T1000 (cell line): Measurements from ENCODE around the gene COL23A1.

ENCODE experiments used
- DNase-seq: peaks from one replicate; lab custom pipeline; 2025; ENCODE audit warnings: mixed read lengths; lab: John Stamatoyannopoulos, UW

Gene COL23A1

DNA sequence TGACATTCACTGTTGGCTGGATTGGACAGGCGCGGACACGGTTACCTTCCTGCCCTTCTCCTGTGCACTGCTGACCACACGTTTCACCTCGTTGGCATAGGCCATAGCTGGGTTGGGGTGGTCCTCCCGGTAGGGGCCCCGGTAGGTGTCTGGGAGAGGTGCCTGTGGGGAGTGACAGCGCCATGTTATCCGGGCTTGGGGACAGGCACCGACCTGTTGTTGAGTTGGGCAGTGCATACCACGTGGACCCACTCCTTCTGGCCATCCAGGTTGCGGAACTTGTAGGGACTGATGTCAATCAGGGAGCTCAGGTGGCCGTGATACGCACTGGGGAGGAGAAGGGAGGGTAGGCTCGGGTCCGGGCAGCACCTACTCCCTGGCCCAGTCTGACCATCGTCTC, 365.8 kb downstream of the COL23A1 start:
- DNase-seq, result no peak

DNA sequence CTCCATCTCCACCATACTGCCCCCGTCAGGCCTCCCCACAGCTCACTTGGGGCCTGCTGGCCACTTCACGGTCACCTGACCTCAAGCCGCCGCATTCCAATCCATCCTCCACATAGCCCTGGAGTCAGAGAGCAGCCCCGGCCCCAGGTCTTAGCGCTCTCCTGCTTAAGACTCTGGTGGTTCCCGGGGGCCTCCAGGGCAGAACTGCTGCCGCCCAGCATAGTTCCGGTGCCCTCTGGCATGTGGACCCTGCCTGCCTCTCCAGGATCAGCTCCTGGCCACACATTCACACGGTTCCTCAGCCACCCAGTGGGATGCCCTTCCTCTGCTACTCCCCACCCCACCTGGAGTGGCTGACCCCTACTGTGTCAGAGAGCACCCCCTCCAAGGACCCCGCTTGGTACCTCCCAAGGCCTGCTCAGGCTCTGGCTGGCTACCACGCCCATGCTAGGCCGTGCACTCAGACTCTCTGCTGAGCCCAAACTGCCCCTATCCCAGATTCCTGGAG, 366.3 kb downstream of the COL23A1 start:
- DNase-seq, result no peak

DNA sequence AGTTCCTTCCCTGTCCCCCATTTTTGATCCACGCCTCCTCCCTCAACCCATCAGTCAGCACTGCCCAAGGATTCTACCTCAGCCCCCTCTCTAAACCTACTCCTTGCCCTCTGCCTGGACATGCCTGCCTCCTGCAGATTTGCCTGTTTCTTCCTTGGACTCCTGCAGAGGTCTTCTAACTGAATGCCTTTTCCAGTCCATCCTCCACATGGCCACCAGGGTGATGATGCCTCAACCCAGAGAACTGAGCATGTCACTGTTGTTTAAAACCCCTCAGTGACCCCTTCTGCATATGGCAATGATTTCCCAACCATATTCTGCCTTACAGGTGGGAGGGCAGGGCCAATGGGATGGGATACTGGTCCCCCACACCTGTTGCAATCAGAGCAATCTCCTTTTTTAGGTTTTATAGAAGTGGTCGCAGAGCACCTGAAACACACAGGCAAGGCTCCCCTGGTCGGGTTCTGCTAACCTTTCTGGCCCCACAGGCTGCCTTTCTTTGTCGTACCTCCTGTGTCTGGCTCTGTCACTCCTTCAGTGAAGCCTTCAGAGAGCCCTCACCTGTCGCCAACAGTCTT, 366.9 kb downstream of the COL23A1 start:
- DNase-seq, result no peak

DNA sequence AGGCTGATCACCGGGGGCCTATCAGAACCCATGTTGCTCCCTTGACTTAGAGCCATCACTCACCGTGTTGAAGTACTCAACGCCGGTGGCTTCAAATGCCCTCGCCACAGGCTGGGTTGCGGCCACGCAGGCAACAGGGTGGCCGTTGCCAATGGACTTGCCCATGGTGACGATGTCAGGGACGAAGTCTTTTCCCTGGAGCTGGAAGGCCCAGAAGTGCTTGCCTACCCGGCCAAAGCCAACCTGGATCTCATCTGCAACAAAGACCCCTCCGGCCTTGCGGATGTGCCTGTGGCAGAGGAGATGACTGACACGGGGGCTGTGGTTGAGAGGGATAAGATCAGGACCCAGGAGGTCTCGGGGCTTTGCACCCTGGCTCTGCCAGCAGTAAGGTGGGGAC, 367.9 kb downstream of the COL23A1 start:
- no peak for DNase-seq

GRCh38 chr5:178221853-178222252, 368.3 kb downstream of the COL23A1 start:
- no peak for DNase-seq

DNA sequence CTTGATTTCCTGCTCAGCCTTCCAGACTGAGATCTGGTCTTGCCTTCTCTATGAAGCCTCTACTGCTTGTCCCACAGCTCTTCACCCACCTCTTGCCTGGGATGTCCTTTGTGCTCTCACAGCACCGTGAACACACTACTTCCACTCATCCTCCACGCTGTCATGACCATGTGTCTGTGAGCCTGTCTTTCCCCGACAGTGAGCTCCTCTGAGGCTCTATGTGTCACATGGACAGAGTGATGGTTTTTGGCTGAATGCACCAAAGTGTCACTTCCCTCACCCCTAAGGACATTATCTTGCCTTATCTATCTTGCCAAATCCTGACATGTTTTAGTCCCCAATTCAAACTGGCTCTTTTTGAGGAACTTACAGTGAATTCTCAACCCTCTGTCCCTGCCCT, 368.9 kb downstream of the COL23A1 start:
- no peak for DNase-seq

- DNase-seq, result no peak
These were observed 371.4 kb downstream of the COL23A1 start for GRCh38 chr5:178218827-178219226.

GRCh38 chr5:178218237-178218776, 371.9 kb downstream of the COL23A1 start:
- DNase-seq, result no peak

GRCh38 chr5:178216779-178217178, 373.4 kb downstream of the COL23A1 start:
- no peak for DNase-seq

GRCh38 chr5:178216088-178216534, 374.1 kb downstream of the COL23A1 start:
- no peak for DNase-seq

DNA sequence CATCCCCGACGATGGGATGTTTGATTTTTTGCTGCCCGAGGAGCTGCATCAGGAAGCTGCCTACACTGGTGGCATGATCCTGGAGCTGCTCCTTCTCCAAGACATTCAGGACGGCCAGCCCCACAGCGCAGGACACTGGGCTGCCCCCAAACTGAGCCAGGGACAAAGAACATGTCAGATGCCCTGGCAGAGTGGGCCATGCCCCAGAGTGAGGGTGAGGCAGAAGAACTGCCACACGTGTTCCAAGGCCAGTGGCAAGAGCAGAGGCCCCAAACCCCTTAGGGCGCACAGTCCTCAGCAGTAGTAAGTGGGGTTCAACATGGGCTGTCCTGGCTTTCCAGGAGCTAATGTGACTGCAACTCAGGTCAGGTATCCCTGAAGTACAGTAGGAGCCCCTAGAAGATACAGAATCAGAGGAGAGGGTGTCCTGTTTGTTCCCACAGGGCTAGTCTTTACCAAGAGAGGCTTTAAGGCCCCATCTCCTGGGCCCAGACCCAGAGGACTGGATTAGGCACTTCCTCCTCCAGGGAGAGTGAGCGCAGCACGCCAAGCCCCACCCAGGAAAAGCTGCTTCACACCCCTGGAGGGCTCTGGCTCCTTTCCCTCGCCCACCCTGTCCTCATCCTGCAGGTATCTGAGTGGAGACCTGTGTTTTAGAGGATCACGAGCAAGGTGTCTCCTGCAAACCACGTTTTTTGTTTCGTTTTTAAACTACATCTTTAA, 374.8 kb downstream of the COL23A1 start:
- no peak for DNase-seq

- no peak for DNase-seq
These were observed 375.9 kb downstream of the COL23A1 start for GRCh38 chr5:178214160-178214803.

DNA sequence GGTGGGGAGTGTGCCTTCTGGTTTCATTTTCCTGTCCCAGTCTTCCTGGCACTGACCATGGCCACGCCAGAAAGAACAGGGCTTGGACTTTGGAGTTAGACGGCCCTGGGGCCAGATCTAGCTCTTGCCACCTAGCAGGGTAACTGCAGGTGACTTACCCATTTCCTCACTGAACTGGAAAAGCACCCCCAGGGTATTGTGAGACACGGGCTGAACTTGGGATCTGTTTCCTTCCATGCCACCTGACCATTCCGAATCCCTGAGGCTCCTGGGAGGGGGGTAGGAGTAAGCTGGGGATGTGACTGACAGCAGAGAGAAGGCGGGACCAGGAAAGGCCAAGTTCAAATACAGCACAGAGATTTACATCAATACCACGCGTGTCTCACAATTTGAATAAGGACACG, 376.4 kb downstream of the COL23A1 start:
- DNase-seq, result no peak

DNA sequence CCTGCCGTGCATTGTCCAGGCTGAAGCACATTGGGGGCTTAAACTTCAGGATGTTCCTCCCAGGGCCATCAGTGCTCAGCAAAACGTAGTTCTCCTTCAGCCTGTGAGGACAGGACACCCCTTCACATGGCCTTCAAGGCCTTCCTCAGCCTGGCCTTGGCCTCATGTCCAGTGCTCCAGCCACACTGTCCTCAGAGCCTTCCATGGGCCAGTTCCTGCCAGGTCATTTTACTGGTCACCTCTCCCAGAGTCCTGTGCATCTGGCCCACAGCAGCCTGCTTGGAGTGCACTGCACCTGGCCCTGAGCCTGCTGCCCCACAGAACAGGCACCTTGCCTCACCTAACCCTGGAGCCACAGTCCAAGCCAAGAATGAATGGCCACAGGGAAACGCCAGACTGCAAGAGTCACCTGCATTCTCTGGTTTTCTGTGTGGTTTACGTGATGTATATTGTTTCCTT, 377.2 kb downstream of the COL23A1 start:
- DNase-seq, result no peak

GRCh38 chr5:178212241-178213002, 377.8 kb downstream of the COL23A1 start:
- no peak for DNase-seq

- DNase-seq, result no peak
These were observed 378.8 kb downstream of the COL23A1 start for GRCh38 chr5:178211095-178212048.

DNA sequence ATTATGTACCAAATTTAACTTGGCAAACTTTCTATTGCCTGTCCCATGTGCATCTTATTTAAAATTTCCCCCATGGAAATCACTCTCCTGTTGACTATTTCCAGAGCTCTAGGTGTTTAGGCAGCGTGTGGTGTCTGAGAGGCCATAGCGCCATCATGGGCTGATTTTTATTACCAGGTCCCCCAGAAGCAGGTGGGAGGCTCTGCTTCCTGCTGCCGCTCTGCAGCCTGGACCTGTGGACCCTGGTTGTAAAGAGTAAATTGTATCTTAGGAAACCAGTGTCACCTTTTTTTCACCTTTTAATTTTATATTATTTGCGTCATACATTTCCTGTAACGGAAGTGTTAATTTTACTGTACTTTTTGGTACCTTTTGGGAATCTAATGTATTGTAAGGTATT, 379.5 kb downstream of the COL23A1 start:
- no peak for DNase-seq

- no peak for DNase-seq
These were observed 380.1 kb downstream of the COL23A1 start for GRCh38 chr5:178210073-178210535.

DNA sequence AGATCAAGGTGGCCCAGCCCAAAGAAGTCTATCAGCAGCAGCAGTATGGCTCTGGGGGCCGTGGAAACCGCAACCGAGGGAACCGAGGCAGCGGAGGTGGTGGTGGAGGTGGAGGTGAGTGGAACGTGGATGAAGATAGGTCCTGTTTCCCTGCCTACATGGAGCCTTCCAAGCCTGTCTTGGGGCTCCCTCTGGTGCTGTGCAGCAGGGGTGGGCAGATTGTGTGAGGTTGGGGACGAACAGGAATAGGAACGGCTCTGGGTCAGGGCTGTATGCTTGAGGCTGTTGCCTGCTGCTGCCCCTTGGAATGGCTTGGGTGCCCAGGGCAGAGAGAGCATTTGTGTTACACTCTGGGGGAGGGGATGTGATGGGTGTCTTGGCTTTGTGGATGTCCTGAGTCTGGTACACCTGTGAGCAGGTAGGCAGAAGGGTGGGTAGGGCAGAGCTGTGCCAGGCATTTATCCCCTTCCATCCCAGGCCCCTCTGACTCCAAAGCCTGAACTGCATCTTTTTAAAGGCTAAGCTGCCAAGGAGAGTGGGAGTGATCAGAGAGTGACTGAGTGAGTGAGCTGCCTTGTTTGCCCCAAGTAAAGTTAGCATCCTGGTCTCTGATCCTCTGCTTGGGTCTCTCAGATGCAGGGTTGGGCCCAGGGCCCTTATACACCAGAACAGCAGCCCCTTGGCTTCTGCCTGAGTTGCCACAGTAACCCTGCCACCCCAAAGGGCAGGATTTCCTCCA, 380.7 kb downstream of the COL23A1 start:
- no peak for DNase-seq
